GF-D8 (cell line): Measurements from ENCODE around the gene MAML3.
A peak's percentile ranks its signal among the peaks of the same experiment; 100 is the strongest.

Experiments
- DNase-seq: peaks from one replicate; lab custom pipeline; 2025; lab: John Stamatoyannopoulos, UW

The MAML3 gene

DNA sequence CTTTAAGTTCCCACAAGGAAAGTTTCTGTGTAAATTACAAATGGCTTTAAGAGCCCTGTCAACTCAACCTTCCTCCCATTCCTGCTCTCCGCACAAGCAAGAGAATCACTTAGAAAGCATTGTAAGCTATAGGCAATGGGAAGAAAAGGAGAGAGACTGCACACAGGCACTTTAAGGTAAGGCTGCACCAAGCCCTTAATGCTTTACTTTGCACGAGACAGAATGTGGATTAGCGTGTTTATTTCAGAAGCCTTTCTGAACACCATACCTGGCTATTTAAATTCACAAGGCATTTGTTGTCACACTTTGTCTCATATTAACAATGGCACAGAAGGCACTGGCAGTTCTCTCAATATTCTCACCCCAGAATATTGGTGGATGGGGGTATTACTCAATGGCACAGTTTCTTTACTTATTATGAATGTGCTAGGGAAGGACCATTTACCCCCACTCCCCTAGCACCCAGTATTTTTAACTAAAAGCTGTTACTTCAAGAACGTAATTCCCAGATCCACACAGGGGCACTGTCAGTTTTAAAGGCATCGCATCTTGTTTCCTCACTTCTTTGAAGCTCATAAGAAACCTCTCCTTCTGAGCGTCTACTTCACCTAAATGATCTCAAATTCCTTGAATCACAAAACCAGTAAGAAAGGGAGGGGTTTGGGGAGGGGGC is 150.0 kb downstream of the MAML3 start:
- DNase-seq: no peak

DNA sequence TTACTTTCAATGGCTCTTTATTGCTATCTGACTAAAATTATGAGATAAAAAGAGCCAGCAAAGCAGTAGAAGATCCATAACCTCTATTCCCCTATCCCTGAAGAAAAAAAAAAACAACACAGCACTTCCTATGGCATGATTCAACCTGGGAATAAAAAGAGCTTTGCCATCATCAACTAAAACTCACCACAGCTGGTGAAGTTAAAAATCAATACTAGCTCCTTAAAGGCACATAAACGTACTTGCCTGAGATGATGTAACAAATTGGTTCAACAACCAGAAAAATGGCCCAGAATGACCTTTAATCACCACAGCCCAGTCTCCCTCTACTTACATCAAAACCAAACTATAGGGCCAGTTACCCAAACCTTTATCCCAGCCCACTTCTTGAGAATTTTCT is 153.8 kb downstream of the MAML3 start:
- DNase-seq: no peak

- no peak for DNase-seq
Observed at GRCh38 chr4:139988863-139989765, 164.9 kb downstream of the MAML3 start.

GRCh38 chr4:139987502-139987850 is 166.5 kb downstream of the MAML3 start:
- no peak for DNase-seq

DNA sequence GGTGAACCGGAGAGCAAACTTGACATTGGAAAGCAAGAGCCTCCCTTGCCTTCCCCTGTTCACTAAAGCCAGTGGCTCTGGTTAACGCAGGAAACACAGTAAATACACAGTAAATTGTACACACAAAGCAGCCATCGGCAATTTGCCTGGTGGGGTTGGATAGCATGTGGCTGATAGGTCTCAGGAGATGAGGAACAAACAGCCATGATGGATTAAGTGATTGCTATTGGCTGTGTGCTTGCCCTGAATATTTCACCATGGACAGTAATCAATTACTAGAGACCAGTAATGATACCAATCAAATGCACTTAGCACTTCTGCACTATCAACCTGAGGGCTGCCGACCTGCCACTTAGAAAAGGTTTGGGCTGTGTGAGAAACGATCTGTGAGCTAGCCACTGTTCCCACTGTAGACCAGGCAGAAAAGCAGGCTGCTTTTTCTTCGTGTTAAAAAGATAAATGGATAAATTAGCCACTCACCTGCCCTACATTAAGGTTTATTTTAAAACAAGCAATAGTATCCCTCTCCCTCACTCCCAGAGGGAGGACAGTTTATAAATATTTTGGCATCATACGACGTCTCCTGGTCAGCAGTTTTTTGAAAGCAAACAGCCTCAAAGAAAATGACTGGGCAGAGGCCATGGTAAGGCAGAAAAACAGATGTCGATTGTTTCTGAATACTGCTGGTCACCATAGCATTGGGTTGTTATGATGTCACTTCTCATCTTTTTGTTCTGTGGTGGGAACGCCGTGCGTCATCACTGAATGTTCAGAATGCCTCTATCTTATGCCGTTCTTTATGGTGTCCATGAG is 167.1 kb downstream of the MAML3 start:
- no peak for DNase-seq

DNA sequence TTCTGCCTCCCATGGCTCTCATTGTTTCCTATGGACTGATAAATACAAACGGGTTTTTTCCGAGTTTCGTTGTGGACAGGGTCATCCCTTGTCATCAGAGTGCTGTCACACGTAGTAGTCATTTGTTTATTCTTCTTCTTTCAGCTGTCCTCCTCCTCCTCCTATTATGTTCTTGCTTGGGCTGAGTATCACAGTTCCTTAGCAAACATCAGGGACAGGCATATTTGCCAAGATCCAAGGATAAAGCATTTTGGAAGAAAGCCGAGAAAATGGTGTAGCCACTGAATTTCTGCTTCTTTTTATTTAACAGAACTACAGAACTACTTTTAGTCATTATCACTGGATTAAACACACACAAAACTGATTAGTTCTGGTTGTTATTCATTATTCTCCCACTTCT is 167.9 kb downstream of the MAML3 start:
- no peak for DNase-seq

GRCh38 chr4:139985401-139985800 is 168.6 kb downstream of the MAML3 start:
- no peak for DNase-seq

GRCh38 chr4:139984471-139984870 is 169.5 kb downstream of the MAML3 start:
- no peak for DNase-seq

DNA sequence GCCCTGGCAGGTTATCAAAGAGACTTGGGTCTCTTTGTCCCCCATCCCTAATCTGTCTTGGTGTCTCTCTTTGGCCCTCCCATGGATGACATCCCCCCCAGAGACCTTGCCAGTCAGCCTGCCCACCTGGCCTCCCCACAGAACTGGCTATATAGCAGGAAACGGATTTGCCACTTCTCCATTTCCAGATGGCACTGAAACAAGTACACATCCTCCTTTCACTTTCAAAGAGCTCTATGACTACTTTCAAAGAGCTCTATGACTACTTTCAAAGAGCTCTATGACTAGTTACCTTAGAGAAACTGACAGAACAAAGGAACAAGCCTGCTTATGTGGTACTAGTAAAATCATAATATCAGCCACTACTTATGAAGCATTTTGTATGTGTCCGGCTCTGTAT is 175.3 kb downstream of the MAML3 start:
- DNase-seq: peak; percentile 25

DNA sequence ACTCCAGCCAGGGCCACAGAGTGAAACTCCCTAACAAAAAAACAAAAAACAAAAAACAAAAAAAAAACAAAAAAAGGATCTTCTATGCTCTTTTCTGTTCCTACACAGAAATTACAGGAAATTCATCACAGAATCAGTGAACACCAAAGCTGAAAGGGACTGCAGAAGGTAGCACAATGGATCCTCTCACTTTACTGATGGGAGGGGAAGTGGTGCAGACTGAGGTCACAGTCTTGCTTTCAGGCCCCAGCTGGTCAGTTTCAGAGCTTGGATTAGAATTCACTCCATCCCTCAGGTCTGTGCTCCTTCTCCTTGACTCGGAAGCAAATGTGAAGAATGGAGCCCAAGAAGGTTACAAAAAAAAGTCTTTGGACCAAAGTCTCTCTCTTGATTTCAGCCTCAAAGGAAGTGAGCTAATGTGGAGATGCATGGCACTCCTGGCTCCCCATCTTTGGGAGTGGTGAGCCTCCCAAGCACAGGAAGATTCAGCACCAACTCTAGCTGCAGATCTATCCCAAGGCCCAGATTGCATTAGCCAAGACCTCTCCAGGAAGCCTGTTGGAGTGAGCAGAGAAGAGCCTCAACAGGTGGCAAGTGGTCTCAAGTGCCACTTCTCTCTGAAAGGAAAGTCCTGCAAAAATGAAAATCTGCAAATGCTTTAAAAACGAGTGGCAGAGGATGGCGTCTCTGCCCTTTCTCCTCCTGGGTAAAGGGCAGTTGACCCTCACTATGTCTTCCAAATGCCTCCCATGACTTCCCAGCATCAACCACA is 176.0 kb downstream of the MAML3 start:
- DNase-seq: no peak

DNA sequence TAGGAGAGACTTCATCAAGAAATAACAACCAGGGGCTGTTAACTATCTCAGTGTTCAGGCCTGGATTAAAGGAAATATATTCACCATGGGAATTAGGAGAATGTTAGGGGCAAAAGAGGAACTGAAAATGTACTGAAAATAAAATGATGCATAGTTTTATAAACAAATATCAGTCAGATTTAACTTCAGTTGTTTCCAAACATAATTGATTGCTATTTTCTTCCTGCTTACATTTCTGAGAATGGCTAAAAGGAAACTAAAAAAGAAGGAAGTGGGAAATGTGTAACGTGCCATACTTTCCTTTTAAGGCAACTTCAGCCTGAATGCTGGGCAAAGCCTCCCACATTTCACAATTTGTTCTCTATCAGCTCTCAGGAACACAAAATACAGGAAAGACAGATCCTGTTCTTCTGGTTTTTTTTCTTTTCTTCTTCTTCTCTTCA is 178.1 kb downstream of the MAML3 start:
- peak; percentile 84 for DNase-seq

DNA sequence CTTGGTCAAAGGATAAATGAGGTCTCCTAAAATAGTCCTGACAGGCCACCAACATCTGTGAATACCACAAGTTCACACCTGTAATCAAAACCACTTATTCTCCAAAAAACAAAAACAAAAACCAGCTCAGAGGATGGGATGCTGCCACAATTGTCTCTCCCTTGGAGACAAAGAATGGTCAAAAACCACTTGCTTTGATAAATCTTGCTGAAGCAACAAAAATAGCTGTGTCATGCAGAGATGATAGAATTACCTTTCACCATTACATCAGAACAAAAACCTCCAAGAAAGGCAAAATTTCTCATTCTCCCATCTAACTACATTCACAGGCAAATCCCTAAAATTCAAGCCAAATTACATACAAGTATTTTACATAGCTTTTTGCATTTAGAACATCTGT is 180.4 kb downstream of the MAML3 start:
- no peak for DNase-seq

- no peak for DNase-seq
Observed at GRCh38 chr4:139973015-139973414, 181.0 kb downstream of the MAML3 start.

DNA sequence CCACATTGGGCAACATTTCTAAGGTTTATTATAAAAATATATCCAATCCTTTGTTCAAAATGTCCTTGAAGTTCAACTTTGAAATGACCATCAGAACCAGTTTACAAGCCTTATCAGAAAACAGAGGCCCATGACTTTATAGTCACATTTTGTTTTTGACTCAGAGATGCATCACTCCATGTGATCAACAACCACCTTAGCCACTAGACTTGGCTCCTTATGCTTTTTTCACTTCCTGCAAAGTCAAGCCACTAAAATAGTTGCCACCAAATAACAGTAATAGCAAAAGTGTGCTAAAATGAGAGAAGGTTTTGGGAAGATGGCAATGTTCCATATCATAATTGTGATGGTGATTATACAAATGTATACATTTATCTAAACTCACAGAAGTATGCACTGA is 181.7 kb downstream of the MAML3 start:
- no peak for DNase-seq

- no peak for DNase-seq
Observed at GRCh38 chr4:139971111-139971510, 182.9 kb downstream of the MAML3 start.

- no peak for DNase-seq
Observed at GRCh38 chr4:139969635-139970266, 184.2 kb downstream of the MAML3 start.

GRCh38 chr4:139968831-139969230 is 185.2 kb downstream of the MAML3 start:
- DNase-seq: no peak

DNA sequence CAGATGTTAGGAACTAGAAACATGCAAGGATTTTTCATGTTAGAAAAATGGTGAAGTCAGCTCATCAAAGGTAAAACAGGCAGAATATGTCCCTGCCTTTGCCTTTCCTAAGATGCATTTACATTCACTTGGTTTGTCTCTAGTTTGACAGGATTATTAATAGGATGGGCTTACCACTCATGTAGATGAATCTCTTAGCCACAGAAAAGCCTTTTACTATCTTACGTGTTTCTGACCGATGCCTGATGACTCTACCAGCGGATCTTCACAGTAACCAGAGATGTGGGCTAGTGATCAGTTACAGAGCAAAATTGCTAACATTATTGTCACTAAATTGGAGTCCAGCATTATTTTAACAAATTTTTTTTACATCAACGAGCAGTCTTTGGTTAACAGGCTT is 187.6 kb downstream of the MAML3 start:
- DNase-seq: no peak

DNA sequence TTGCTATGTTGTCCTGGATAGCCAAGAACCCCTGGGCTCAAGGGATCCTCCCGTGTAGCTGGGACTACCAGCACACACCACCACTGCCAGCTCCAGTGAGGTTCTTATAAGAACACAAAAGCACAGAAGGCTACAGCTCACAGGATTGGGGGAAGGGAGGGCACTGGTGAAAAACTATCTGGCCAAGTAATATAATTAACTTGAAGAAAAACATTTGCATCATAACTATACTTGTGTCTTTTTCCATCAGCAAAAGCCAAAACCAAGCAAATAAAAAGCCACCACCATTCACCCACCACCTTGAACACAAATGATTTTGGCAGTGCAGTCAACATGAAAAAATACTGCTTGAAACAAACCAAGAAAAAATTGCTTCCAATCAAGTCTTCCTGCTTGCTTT is 188.2 kb downstream of the MAML3 start:
- DNase-seq: no peak

DNA sequence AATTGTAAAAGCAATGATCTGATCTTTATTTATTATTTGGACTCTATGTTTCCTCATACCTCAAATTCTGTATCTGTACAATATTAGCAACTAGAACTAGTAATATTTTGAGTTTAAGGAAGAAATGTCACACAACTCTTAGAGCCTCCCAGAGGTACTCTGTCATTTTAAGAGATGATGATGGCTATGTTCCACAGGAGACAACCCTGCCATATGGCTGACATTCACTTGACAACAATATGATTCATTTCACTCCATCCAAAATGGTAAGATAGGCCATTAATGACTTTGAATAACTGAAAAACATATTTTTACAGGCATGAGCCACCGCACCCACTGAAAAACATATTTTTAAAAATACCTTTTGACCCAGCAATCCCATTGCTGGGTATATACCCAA is 190.3 kb downstream of the MAML3 start:
- DNase-seq: no peak

DNA sequence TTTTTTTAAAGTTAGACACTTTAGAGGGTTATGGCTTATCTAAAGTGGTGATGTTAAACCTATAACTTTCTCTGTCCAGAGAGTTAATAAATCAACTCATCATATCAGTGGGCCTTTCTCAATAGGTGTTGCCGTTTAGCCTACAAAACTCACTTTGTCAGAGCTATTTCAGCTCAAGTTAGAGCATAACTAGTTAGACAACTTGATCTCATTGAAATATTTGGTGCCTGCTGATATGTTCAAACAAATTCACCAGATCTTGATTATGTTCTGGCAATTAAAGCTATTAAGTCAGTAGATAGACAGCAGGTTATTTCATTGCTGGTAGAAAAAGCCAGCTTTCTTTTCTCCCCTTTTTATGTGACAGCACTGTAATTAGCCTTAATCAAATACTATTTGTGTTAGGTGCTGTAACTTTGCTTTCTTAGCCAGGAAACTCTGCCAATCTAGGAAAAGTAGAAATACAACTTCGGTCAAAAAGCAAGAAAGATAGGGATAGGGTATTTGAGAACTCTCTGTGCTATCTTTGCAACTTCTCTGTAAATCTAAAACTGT is 191.8 kb downstream of the MAML3 start:
- DNase-seq: no peak
